ENCODE measurements around the gene RELL2.

RELL2 gene

DNA sequence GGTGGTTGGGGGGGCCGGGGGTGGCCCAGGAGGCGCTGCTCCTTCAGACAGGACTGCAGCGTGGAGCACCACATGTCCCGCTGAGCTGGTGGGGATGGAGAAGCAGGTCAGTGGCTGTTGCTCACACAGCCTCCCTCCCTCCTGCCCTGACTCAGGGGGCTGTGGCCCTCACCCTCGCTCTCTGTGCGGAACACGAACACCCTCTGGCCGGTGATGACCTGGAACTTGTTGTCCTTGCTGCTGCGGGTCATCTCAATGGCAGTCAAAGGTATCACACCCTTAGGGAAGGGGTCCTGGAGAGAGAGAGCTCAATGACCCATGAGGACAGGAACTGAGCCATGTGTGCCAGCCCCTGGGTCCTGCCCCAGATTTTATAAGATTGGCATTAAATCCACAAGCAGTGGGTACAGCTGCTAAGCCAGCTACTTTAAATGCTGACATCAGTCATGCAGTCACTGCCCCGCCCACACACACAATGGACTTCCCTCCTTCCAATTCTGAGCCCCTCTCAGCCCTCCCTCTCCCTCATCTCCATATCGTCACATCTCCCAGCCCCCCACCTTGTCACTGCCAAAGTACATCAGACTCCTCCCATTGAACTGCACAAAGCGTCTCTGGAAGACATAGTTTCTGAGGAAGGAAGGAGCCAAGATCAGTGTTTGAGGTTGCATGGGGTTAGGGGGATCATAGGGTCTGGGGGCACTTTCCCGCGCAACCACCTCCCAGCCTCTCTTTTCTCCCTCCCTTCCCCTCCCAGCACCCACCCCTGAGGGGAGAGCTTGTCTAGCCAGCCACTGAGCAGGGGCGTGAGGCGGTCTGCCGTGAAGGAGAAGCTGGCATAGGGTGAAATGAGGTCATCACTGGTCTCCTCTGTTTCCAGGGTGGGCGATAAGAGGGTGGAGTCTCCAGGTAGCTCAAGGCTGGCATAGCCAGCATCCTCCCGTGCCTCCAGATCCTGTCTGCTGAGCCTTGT, 36.3 kb downstream of the RELL2 start:
- Histone ChIP-seq H3K36me3 (ENCODE audit: control insufficient read depth, insufficient read depth, low read length) (no peaks in the 10 kb centered on the region), H3K4me3 (replicated peaks; ENCODE audit: low read depth, low read length) (no peak overlapping the region), H3K27me3 (replicated peaks; ENCODE audit: control insufficient read depth, insufficient read depth, low read length) (no peaks in the 10 kb centered on the region; the same call in none of the 2 replicates)
- TF ChIP-seq, protein P1, sequence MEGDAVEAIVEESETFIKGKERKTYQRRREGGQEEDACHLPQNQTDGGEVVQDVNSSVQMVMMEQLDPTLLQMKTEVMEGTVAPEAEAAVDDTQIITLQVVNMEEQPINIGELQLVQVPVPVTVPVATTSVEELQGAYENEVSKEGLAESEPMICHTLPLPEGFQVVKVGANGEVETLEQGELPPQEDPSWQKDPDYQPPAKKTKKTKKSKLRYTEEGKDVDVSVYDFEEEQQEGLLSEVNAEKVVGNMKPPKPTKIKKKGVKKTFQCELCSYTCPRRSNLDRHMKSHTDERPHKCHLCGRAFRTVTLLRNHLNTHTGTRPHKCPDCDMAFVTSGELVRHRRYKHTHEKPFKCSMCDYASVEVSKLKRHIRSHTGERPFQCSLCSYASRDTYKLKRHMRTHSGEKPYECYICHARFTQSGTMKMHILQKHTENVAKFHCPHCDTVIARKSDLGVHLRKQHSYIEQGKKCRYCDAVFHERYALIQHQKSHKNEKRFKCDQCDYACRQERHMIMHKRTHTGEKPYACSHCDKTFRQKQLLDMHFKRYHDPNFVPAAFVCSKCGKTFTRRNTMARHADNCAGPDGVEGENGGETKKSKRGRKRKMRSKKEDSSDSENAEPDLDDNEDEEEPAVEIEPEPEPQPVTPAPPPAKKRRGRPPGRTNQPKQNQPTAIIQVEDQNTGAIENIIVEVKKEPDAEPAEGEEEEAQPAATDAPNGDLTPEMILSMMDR (IDR thresholded peaks at IDR 0.05; ENCODE audit: insufficient read depth, low read length, poor library complexity, severe bottlenecking), result no peak
- DNase-seq (ENCODE audit: extremely low read depth, insufficient read length), result no peak

DNA sequence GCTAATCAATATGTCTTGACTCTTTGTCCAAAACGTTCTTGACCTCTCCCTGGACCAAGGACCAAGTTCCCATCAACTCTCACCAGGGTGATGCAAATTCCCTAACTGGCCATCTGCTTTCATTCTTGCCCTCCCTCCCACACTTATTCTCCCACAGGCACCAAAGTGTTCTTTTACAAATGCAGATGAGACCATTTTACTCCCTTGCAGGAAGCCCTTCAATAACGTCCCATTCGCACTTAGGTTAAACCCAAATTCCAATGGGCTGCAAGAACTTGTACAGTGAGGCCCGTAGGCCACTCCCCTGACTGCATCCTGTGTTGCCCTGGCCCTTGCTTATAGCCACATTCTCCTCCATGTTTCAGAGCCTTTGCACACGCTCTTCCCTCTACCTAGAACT, 38.0 kb downstream of the RELL2 start:
- no peak overlapping the region for H3K4me3 ChIP-seq (replicated peaks; ENCODE audit: low read depth, low read length)
- no peak for DNase-seq (ENCODE audit: extremely low read depth, insufficient read length)
- H3K36me3 ChIP-seq (ENCODE audit: control insufficient read depth, insufficient read depth, low read length), result no peaks in the 10 kb centered on the region
- no peaks in the 10 kb centered on the region; the same call in none of the 2 replicates for H3K27me3 ChIP-seq (replicated peaks; ENCODE audit: control insufficient read depth, insufficient read depth, low read length)
- TF ChIP-seq, protein P1 (IDR thresholded peaks at IDR 0.05; ENCODE audit: insufficient read depth, low read length, poor library complexity, severe bottlenecking), result no peak

DNA sequence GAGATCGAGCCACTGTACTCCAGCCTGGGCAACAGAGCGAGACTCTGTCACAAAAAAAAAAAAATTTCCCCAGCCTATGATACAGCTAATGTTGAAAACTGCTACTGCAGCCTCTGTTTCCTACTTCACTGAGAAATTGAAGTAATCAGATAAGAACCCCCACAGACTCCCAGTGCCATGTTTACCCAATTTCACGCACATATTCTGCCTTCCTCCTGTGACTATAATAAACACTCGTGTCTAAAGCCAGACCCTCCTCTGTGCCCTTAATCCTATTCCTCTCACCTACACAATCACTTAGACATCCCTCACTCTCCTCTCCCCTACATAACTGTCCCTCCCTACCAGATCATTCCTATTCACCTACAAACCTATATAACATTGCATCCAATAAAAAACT, 38.9 kb downstream of the RELL2 start:
- H3K36me3 ChIP-seq (ENCODE audit: control insufficient read depth, insufficient read depth, low read length), result no peaks in the 10 kb centered on the region
- no peaks in the 10 kb centered on the region; the same call in none of the 2 replicates for H3K27me3 ChIP-seq (replicated peaks; ENCODE audit: control insufficient read depth, insufficient read depth, low read length)
- DNase-seq (ENCODE audit: extremely low read depth, insufficient read length), result no peak
- TF ChIP-seq, protein P1 (IDR thresholded peaks at IDR 0.05; ENCODE audit: insufficient read depth, low read length, poor library complexity, severe bottlenecking), result no peak
- no peak overlapping the region for H3K4me3 ChIP-seq (replicated peaks; ENCODE audit: low read depth, low read length)

DNA sequence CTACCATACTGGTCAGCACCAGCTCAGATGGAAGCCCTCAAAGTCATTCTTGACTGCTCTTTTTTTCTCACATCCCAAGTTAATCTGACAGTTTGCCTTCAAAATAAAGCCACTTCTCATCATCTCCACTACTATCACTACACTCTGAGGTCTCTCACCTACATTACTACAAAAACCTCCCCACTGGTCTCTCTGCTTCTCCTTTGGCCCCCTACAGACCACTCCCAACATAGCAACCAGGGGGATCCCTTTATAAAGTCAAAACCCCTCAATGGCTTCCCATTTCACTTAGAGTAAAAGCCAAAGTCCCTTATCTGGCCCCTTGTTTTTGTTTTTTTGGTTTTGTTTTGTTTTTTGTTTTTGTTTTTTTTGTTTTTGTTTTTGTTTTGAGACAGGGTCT, 40.6 kb downstream of the RELL2 start:
- no peaks in the 10 kb centered on the region; the same call in 1 of the 2 replicates for H3K27me3 ChIP-seq (replicated peaks; ENCODE audit: control insufficient read depth, insufficient read depth, low read length)
- H3K4me3 ChIP-seq (replicated peaks; ENCODE audit: low read depth, low read length), result no peak overlapping the region
- DNase-seq (ENCODE audit: extremely low read depth, insufficient read length), result no peak
- H3K36me3 ChIP-seq (ENCODE audit: control insufficient read depth, insufficient read depth, low read length), result no peaks in the 10 kb centered on the region
- TF ChIP-seq, protein P1 (IDR thresholded peaks at IDR 0.05; ENCODE audit: insufficient read depth, low read length, poor library complexity, severe bottlenecking), result peak; percentile 14

DNA sequence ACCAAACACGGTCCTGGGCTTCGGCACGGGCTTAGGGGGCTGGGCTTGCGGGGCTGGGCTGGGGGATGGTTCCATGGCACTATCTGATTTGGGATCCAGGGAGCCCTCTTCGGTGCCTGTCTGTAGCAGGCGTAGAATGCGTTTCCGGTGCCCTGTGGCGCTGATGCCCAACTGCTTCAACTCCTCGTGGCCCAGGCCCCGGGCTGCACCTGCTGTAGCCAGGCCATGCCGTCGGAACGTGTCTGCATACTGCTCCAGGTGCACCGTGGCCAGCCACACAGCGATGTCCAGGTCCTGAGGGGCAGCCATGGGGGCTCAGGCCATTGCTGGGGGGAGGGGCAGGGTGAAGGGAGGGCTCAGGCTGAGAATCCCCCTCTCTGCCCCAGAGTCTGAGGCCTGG, 43.4 kb downstream of the RELL2 start:
- no peaks in the 10 kb centered on the region for H3K36me3 ChIP-seq (ENCODE audit: control insufficient read depth, insufficient read depth, low read length)
- H3K27me3 ChIP-seq (replicated peaks; ENCODE audit: control insufficient read depth, insufficient read depth, low read length), result peaks cover 3% of the 10 kb centered on the region; the same call in 1 of the 2 replicates
- TF ChIP-seq, protein P1 (IDR thresholded peaks at IDR 0.05; ENCODE audit: insufficient read depth, low read length, poor library complexity, severe bottlenecking), result no peak
- no peak overlapping the region for H3K4me3 ChIP-seq (replicated peaks; ENCODE audit: low read depth, low read length)
- DNase-seq (ENCODE audit: extremely low read depth, insufficient read length), result no peak
